Measurements from ENCODE around the gene PRRT1.

DNA sequence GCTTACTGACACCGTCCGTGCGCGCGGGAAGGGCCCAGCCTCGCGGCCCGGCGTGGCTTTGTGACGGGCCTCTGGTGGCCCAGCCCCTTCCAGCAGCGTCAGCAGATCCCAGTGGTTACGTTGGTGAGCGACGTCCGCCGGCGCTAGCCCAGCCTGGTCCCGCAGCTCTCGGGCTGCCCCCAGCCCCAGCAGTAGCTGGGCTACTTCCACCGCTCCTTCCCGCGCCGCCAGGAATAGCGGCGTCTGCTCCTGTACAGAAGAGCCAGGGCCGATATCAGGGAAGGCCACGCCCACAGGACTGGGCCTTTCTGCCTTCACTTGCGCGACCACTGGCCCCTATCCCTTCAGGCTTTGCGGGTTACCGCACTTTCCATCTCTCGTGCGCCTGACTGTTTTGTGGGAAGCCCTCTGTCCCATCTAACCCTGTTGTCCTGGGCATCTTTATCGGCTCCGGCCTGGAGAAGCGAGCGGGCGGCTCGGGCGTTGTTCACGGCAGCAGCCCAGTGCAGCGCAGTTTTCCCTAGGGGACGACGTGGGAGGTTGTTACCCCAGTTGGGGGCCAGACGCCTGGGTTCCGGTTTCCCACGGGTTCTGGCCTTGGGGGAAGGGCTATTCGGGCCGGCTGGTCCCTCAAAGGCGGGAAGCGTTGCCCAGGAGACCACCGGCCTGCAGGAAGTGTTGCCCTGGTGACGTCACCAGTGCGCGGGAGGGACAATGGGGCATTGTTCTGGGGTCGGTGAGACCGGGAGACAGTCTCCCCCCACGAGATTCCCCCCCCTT, 44.4 kb upstream of the PRRT1 start:
- TF ChIP-seq, protein P1, sequence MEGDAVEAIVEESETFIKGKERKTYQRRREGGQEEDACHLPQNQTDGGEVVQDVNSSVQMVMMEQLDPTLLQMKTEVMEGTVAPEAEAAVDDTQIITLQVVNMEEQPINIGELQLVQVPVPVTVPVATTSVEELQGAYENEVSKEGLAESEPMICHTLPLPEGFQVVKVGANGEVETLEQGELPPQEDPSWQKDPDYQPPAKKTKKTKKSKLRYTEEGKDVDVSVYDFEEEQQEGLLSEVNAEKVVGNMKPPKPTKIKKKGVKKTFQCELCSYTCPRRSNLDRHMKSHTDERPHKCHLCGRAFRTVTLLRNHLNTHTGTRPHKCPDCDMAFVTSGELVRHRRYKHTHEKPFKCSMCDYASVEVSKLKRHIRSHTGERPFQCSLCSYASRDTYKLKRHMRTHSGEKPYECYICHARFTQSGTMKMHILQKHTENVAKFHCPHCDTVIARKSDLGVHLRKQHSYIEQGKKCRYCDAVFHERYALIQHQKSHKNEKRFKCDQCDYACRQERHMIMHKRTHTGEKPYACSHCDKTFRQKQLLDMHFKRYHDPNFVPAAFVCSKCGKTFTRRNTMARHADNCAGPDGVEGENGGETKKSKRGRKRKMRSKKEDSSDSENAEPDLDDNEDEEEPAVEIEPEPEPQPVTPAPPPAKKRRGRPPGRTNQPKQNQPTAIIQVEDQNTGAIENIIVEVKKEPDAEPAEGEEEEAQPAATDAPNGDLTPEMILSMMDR (conservative IDR thresholded peaks at IDR 0.05; ENCODE audit: low read length) = no peak
- TF ChIP-seq EZH2phosphoT487 (IDR thresholded peaks at IDR 0.05; ENCODE audit: borderline replicate concordance) = no peak
